Renal pelvis (tissue), 4 donors: ENCODE results near the gene SNX5. TPM values are rescaled to one million over a fixed set of nuclear protein-coding genes. Genes with fewer than 3 reads are reported as not detected.
A peak's percentile ranks its signal among the peaks of the same experiment; 100 is the strongest.

ENCODE experiments used
- DNase-seq: peaks from one replicate; pipeline ENCODE4 v3.0.0-alpha.2; 2013
- polyA plus RNA-seq, 3 donors: library from polyadenylated mRNA; unstranded; fragments of 120-200 nt; gene quantifications; one replicate each; pipeline ENCODE4 v1.2.1, GENCODE V29; 2013; ENCODE audit not compliant: insufficient read length in 3 of 3

SNX5 gene
- polyA plus RNA-seq, 3 donors, result 202 to 251 (median 232) TPM

- DNase-seq, result no peak
These were observed 36.8 kb upstream of the SNX5 start for GRCh38 chr20:18005170-18005989.

DNA sequence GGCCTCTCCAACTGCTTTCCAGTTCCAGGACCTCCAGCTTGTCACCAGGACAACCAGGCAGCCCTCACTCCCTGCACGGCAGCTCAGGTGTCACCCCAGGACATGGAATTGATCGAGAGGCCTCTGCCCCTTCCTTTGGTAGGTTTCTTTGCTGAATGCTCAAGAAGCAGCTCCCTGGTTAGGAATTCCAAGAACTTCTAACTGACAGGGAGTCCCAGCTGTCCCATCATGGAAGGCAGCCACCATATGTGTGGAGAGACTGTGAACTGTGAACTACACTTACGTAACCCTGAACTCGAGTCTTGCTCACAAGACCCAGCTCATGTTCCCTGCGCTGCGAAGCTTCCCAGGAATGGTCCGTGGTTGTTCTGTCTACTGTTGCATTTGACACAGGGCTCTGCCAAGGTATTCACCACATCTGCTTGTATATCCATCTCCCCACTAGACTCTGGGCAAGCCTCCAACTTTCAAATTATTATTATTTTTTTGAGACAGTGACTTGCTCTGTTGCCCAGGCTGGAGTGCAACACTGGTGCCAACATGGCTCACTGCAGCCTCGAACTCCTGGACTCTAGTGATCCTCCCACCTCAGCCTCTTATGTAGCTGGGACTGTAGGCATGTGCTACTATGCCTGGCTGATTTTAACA lies 35.9 kb upstream of the SNX5 start:
- peak; percentile 28 for DNase-seq

GRCh38 chr20:18003897-18004296 lies 35.3 kb upstream of the SNX5 start:
- no peak for DNase-seq

GRCh38 chr20:18001131-18001921 lies 32.7 kb upstream of the SNX5 start:
- no peak for DNase-seq

DNA sequence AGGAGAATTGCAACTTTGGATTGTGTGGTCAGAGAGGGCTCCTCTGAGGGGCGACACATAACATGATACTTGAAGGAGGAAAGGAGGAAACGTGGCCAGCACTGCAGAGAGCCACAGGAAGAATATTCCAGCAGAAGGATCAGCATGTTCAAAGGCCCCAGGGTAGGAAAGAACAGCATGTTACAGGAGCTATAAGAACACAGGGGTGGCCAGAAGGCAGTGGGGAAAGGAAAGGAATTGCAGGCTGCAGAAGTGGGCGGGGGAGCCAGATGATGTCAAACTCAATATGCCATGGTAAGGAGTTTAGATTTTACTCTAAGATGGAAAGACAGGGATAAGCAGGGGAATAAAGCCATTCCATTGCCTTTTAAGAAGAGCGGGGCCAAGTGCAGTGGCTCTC lies 31.0 kb upstream of the SNX5 start:
- no peak for DNase-seq

DNA sequence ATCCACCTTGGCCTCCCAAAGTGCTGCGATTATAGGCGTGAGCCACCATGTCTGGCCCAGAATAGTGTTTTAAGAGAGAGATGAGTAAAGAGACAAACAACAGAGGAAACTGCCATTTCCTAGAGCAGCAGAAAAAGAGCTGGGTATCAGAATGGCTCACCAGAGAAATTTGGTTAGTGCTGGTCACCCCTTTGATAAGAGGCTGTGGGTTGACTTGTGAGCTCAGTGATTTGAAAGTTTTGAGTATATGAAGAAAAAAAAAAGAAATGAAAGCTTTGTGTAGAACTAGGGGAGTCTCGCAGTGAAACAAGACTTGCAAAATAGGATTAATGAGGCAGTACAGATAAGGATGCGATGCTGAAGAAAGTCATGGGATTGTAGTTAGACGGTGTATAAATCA lies 29.9 kb upstream of the SNX5 start:
- DNase-seq, result no peak

GRCh38 chr20:17995967-17996819 lies 27.6 kb upstream of the SNX5 start:
- DNase-seq, result peak; percentile 52

DNA sequence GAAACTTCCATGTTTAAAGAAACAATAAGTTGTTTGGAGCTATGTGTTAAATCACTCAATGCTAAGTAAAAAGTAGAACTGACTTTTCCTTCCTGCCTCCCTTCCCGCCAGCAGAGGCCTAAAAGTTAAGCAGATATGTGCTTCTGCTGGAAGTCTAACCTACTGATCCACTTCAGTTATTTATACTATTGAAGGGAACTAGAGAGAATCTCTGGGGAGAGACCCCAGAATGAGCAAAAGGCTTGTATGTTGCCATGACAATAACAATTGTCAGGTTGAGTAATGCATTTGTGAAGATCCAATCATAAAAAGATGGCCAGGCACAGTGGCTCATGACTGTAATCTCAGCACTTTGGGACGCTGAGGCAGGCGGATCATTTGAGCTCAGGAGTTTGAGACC lies 25.0 kb upstream of the SNX5 start:
- no peak for DNase-seq

DNA sequence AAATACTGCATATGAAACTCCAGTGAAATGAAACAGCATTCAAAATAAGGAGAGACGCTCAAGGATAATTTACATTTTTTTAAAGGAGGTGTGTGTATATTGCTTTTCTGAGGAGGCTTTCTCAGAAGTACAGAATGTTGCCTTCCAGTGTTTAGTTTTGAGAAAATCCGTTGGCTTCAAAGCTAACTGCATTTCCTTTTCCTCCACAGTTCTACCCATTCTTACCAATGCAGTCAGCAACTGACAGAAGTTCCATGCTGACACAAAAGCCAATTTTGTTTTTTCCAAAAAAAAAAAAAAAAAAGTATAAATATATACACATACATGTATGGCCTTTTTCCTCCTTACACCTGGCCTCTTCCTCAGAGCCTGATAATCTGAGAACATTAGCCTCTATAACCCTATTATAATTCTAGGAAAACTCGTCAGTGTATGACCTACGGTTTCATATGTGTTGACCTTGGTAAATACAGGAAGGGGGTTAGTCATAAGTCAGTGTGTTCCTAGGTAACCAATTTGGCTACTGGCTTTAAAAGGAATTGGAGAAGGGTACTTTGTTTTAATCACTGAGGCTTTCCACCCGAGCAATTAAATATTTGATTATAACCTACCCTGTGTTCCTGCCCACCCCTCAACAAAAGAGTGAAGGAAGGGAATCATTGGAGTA lies 24.4 kb upstream of the SNX5 start:
- DNase-seq, result no peak

DNA sequence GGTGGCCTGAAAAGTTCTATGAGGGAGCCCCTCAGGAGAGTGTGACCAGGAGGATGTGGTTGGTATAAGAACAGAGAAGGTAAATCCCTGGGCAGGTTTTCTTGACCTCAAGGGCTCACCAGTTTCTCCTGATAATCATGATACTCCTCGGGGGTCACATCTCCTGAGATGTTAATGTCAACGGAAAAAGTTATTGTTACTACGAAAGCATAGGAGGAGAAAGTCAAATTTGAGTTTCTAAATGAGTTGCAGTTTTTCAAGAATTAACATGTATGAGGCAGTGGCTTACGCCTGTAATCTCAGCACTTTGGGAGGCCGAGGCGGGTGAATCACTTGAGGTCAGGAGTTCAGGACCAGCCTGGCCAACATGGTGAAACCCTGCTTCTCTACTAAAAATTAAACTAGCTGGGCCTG lies 23.6 kb upstream of the SNX5 start:
- DNase-seq, result no peak

DNA sequence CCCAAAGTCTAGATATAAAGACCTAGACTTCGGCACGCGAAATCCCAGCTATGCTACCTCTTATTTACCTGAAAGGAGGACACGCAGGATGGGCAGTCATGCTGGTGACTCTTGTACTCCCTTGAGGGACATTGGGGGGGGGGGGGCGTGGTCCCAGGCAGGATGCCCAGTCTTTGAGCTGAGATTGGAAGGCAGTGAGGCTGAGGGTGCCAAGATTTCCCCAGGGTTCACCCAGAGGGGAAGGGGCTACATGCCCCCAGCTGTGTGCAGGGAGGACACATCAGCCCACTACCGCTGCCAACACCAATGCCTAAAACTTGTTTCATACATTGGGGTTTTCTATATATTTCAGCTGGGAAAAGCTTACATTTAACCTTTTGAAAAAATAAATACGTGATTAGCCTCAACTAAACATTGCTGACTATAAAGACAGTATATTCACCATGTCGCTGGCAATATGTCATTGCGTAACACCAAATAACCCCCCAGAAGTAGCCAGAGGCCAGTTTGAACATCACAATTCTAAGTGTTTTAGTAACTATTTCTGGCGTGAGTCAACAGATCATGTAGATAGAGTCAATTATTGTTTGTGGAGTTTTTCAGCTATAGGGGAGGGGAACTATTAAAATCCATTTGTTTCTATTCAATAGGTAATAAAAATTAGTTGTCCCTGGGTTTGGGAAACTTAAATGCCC lies 21.8 kb upstream of the SNX5 start:
- DNase-seq, result no peak

DNA sequence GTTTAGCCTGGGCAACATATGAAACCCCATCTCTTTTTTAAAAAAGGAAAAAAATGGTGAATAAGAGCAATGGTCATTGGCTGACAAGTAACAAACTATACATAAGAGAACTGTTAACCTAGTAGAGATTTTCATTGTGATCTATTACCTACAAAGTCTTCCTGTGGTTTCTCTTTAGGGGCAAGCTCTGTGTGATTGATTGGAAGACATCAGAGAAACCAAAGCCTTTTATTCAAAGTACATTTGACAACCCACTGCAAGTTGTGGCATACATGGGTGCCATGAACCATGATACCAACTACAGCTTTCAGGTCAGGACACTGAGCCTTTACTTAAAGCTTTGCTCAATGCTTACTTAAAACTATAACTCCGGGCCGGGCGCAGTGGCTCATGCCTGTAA lies 19.4 kb upstream of the SNX5 start:
- DNase-seq, result no peak

- DNase-seq, result no peak
These were observed 16.9 kb upstream of the SNX5 start for GRCh38 chr20:17985388-17986018.

DNA sequence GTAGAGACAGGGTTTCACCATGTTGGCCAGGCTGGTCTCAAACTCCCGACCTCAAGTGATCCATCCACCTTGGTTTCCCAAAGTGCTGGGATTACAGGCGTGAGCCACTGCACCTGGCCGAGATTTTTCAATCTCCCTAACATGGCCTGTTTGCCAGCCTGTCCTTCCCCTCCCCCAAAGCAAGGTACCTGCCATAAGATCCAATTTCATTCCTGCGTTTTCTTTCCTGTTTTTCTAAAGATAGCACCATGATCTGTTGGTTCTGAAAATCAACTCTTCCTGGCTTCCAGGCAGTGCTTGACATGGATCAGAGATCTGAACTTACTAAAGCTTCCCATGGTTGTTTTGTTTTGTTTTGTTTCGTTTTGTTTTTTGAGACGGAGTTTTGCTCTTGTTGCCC lies 7.7 kb upstream of the SNX5 start:
- no peak for DNase-seq

GRCh38 chr20:17972121-17972520 lies 3.5 kb upstream of the SNX5 start:
- DNase-seq, result no peak

DNA sequence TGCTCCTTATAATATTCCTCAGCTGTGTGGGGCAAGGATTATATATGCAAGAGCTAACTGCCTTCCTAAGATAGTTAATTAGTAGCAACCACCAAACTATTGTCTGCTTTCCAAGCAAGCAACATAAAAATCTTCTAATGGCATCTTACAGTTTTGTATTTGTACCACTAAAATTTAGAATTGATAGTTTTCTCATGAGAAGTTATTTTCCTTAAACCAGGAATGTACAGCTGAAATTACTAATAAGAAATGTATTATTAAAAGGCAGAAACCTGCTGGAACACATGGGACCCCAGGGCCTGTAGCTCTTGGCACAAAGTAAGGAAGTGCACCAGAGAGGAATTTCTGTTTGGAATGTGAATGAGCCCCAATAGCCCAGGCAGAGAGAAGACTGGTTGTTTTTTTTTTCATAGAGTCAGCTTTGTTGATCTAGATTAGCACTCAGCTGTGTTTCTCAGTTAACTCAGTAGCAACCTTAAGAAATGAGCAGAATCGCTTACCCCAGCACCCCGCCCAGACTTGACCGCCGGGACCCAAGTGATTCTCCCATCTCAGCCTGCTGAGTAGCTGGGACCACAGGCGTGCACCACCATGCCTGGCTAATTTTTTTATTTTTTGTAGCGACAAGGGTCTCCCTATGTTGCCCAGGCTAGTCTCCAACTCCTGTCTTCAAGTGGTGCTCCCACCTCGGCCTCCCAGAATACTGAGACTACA lies 2.9 kb upstream of the SNX5 start:
- no peak for DNase-seq

DNA sequence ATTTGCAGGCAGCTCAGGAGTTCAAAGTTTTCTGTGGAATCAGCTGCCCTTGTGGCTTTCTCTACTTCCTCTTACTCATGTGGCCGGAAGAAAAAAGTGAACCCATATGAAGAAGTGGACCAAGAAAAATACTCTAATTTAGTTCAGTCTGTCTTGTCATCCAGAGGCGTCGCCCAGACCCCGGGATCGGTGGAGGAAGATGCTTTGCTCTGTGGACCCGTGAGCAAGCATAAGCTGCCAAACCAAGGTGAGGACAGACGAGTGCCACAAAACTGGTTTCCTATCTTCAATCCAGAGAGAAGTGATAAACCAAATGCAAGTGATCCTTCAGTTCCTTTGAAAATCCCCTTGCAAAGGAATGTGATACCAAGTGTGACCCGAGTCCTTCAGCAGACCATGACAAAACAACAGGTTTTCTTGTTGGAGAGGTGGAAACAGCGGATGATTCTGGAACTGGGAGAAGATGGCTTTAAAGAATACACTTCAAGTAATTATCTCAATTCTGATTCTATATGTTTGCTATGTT lies 1.4 kb upstream of the SNX5 start:
- peak; percentile 59 for DNase-seq

DNA sequence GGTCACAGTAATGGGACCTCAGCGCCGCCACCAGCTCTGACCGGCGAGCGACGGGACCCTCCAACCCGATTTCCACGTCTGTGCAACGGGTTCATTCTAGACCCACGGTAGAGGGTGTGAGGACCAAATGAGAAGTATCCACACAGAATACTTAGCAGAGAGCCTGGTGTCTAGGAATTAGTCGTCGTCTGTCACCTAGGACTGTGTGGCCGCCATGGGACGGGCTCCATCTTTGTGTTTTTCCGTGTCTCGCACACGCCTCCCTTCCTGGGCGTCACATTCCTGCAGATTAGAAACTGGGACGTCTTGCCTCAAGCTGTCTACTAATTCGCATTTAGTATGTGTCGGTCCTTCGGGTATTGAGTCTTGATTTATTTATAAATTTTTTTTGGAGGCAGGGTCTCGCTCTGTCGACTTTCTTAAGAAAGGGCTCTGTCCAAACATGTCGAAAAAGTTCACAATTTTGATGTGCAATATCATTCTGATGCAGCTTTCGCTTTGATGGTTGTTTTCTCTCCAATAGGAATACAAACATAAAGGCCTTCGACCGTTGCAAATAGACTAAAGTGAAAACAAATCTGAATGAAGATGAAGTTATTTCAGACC lies 787 bp upstream of the SNX5 start:
- peak; percentile 58 for DNase-seq
